GM21528 (cell line): Measurements from ENCODE around the gene SPDYE5.

Experiments
- ATAC-seq: cut with Tn5 transposase; IDR thresholded peaks from one replicate; pipeline ENCODE4 v1.9.1; 2021; ENCODE audit warnings: mild to moderate bottlenecking, moderate library complexity; ENCODE audit not compliant: unreplicated experiment, low FRiP score

The SPDYE5 gene

DNA sequence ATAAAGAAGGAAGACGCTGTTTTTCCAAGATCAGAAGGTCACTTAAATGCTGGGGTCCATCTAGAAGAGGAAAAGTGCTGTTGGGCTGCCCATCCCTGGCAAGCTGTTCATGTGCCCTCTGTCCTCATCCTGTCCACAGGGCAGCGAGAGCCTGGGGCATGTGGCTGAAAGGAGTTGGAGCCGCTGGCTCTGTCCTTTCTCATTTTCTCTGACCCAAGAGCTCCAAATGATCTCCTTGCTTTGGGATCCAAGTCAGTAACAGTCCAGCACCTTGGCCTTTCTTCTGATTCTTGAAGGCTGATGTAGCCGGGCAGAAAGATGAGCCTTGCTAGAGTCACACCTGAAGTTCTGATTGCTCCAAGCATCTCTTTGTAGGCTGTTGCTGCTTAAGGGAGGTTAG, 44.4 kb downstream of the SPDYE5 start:
- no peak for ATAC-seq

DNA sequence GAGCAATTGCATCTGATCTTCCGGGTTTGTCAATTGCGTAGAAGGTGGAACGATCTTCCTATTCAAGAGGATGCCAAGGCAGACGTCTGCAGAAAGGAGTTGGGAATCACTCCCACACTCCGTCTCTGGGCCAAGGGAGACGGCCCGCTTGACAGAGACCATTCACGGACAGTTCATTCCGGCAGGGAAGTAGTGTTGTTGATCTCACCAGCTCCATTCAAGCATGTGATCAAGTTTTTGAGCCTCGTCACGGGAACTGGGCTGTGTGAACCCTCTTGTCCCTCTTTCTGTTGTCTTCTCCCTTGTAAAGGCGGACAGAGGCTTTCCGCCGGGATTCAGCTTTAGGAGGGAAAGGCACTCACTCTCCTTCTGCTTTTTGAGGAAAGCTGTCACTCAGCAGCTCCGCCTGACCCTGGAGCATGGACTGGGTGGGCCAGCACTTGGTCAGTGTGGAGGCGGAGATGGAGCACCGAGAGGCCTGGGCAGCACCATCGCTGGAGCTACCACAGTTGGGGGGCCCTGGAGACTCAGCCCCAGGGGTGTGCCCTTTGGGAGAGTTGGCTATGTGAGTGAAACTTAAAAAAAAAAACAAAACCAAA, 44.9 kb downstream of the SPDYE5 start:
- no peak for ATAC-seq

DNA sequence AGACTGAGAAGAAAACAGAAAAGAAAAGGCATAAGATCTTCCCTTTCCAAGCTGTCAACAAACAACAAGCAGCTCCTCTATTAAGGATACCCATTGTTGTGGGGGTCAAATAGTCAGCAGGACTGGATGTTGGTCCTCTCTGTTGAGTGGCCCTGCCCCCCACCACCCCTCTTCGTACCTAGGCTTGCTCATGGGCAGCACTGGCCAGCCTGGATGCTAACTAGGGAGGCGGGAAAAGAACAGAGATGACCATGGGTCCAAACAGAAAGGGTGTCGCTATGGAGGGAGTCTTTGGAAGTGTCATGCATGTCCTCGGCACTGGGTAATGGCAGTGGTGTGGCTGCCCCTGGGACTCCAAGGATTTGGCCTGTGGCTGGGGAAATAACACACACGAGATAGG, 45.6 kb downstream of the SPDYE5 start:
- ATAC-seq = no peak

DNA sequence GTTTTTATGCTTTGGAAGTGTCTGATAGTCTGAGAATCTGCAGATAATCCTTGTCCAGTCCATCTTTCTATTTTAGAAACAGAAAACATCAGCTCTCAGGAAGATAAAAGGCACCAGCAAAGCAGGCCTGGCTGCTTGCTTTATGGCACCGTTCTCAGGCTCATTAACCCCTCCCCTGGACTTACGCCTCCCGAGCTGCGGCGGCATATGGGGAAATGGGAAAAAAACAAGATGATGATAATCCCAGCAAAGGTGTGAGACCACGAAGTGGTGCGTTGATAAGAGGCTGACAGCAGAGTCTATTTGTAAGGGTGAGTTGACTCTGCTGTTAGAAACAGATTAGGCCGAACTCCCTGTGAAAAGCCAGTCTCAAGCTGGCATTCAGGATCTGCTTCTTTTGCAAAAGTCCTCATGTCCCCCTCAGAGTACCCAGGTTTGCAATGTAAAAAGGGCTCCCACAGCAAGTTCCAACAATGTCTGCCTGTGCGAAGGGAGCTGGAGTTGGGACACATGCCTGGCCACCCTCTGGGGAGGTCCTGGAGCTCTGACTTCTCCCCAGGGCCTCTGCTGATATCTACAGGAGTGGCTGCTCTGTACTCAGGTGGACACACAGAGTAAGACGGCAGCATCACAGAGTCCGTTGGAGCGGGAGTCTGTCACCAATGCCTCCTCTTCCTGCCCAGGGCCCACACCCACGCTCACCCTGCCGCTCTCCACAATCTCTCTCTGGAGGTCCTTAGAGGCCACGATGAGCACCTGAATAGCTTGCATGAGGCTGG, 54.3 kb downstream of the SPDYE5 start:
- no peak for ATAC-seq
